NCI-H128 (cell line): ENCODE data around the gene TBC1D14.
A peak's percentile ranks its signal among the peaks of the same experiment; 100 is the strongest.

ENCODE experiments used
- DNase-seq: peaks from one replicate; lab custom pipeline; 2025; ENCODE audit not compliant: unreplicated experiment; lab: John Stamatoyannopoulos, UW

Gene TBC1D14

DNA sequence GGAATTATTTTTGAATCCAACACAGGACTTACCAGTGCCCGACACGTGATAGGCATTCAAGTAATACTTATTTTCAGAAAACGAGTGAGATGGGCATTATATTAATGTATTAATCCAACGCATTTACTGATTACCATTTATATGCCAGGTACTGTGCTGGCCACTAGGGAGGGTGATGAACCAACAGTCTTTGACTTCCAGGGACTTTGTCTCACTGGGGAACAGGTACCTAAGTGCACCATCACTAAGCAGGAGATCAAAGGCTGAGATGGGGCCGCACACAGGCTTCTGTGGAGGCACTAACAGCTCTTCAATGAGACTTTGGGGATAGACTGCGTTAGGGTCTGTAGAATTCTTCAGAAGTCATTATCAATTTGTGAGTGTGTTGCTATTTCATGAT lies 127.8 kb downstream of the TBC1D14 start:
- DNase-seq: no peak

- no peak for DNase-seq
Measured at GRCh38 chr4:7040765-7041164, 131.1 kb downstream of the TBC1D14 start.

DNA sequence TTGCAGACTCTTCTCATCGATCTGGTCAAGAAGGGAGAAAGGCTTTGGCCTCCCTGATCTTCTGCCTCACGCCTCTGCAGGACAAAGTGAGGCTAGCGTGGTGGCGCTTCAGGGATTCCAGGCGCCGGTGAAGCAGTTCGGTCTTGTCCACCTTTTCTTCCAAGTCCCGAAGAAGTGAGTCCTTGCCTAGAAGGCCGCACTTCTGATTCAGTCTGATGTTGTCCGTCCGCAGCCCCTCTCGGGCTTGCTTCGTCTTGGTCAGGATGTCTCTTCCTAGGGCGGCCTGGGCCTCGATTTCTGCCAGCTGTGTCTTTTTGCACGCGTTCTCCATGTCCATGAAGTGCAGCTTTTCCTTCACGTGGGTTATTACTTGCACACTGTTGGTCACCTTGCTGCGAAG lies 131.6 kb downstream of the TBC1D14 start:
- DNase-seq: no peak

GRCh38 chr4:7041801-7042502 lies 132.3 kb downstream of the TBC1D14 start:
- DNase-seq: no peak

- peak; percentile 81 for DNase-seq
Measured at GRCh38 chr4:7042503-7043283, 133.1 kb downstream of the TBC1D14 start.

DNA sequence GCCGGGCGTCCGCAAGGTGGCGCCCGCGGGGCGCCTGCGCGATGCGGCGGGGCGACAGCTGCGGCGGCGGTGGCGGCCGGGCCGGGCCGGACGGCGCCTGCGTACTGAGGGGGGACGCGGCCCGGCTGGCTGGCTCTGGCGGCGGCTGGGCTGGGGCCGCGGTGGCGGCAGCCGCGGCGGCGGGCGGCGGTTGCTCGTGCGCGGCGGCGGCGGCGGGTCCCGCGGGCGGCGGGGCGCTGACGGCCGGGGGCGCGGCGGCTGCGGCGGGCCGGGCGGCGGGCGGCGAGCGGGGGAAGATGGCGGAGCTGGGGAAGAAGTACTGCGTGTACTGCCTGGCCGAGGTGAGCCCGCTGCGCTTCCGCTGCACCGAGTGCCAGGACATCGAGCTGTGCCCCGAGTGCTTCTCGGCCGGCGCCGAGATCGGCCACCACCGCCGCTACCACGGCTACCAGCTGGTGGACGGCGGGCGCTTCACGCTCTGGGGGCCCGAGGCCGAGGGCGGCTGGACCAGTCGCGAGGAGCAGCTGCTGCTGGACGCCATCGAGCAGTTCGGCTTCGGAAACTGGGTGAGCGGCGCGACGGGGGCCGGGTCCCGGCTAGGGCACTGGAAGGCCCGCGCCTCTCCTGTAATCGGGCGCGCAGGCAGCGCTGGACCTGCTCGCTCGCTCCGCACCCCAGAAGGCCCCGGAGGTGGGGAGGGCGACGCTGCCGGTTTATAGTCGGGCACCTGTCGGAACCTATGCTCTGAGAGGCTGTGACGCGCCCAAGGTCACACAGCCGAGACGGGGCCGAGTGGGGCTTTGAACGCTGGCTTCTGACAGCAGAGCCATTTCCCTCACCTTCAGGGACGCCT lies 133.9 kb downstream of the TBC1D14 start, which contains the start of gene TADA2B:
TADA2B (plus strand) TSS at position 89 of the 853 bp plus-strand sequence; CDS start at position 297, 208 bp downstream.
- DNase-seq: no peak

DNA sequence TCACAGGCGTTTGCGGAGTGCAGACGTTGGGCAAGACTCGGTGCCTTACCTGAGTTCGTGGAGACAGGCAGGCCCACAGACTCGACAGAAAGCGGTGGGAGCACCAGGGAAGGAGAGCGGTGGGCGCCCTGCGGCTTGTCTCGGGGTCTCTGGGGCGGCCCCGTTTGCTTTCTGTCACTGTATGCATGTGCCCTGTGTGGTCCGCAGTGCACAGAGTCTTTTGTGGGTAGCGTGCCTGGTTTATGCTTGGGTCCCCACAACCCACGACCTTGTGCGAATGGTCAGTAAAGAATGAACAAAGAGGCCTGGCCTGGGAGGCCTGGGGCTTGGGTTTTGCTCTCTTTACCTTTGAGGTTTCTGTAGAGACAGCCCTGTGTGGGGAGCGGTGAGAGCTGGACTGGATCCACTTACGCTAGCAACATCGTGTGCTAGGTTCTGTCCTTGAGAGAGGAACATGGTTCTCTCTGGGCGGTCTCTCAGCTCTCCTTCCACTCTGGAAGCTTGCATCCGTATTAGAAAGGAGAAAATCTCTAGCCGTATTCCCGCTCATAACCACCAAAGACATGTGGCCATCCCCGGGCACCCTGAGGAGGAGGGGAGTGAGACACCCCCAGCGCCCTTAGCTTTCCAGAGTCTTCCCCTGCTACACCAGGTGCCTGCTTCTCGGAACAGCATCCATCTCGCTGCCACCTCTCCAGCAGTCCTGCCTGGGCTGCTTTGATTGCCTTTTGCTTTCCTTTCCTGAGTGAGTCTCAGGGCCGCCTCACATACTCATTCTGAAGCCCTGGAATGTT lies 134.7 kb downstream of the TBC1D14 start:
- DNase-seq: no peak

DNA sequence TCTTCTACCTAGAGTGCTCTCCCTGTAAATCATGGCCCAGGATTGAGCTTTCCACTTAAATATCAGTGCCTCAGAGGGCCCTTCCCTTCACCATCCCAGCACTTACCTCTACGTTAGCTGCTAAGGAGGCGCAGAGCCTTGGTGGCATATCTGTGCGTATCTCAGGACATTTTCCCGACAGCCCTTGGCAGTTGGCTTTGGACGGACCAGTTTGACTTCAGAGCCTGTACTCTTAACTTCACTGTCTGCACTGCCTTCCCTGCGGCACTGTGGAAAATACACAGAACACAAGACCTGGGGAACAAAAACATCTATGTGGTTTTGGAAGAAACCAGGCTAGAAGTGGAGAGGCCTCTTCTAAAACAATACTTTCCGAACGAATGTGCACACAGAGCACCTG lies 135.9 kb downstream of the TBC1D14 start:
- no peak for DNase-seq

DNA sequence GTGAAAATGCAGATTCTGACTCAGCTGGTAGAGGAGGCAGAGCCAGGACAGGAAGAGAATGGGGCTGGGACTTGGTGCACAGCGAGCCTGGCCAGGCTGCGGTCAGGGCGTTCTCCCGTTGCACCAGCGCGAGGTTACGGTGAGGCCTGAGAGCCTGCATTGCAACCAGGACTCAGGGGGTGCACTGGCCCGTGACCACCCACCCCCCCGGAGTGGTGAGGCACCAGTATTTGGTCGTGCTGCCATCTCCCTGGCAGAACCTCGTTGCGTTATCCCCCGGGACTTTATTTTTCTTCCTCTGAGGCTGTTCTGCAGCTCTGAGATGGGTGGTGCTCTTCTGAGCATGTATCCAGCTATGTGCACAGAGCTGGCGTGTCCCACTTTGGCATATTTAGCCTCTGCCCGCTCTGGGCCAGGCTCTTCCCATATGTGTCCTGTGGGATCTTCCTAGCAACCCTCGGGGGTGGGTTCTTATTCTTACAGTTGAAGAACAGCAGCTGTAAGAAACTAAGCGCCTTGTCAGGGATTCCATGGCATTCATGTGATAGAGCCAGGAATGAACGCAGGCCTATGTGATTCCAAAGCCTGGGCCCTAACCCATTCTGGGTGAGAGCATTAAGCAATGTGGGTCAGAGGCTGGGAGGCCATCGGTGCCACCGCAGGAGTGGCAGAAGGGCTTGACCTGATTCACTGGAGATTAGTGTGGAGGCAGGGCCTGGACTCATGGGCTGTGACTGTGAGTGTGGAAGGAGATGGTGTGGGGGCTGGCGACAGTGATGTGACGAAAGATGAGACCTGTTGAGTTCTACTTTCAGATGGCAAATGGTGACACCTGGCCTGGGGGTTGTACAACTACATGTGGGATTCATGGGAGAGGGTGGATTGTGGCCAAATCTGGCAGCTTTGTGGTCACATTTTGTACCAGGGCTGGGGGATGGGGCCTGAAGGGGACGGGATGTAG lies 136.6 kb downstream of the TBC1D14 start:
- DNase-seq: no peak

GRCh38 chr4:7046971-7047370 lies 137.3 kb downstream of the TBC1D14 start:
- DNase-seq: no peak

DNA sequence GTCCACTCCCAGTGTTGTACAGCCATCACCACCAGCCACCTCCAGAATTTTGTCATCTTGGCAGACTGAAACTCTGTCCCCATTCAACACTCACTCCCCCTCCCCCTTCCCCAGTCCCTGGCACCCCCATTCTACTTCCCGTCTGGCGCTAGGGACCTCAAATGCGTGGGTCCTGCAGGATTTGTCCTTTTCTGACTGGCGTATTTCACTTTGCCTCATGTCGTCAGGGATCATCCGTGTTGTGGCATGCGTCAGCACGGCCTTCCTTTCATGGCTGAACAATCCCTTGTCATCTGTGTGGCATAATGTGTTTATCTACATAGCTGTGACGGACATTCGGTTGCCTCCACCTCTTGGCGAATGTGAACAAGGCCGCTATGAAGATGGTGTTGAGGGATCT lies 139.0 kb downstream of the TBC1D14 start:
- no peak for DNase-seq

GRCh38 chr4:7049295-7049694 lies 139.7 kb downstream of the TBC1D14 start:
- DNase-seq: no peak

DNA sequence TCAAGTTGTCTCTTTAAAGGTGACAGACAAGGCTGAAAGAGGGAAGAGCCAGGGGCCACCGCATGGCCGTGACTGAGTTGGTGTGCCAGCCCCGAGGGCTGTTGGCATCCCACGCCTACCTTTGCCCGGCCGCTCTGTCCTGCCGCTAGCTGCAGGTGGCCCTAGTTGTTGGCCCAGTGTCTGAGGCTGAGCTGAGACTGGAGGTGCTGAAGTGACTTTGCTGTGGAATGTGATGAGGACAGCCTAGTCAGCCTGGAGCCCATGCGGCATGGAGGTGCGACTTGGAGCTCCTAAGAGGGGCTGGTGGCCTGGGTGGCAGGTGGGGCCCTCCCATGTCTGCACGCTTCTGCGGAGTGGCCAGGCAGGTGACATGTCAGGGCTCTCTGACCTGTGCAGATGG lies 140.1 kb downstream of the TBC1D14 start:
- no peak for DNase-seq

DNA sequence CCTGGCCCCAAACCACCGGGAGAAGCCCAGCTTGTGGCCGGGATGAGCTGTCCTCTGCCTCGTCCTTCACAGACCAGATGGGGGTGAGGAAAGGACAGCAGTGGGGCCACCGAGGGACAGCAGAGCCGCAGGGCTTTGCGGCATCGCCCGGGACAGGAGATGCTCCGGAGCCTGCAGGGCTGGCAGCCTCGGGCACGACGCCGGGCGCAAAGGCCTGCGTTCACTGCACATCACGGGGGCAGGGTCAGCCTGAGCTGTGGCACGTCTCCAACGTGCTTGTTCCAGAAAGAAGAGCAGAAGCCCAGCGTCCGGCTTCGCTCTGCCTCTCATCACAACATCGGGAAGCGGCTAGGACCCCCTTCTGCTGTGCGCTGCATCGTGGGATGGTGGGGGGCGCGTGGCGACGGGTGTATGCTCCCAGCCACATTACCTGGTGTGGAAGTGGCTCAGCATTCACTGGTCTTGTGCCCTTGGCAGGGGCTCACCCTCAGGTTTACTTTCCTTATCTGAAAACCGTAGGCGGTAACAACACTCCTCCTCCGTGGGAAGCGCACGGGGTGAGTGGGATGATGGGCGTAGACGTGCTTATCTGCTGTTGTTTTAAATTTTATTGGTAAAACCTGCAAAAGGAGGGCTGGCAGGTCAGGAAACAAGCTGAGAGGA lies 141.0 kb downstream of the TBC1D14 start:
- no peak for DNase-seq

GRCh38 chr4:7051144-7051495 lies 141.5 kb downstream of the TBC1D14 start:
- DNase-seq: no peak

GRCh38 chr4:7051905-7052304 lies 142.3 kb downstream of the TBC1D14 start:
- no peak for DNase-seq

GRCh38 chr4:7052313-7052712 lies 142.7 kb downstream of the TBC1D14 start:
- no peak for DNase-seq

GRCh38 chr4:7052923-7053715 lies 143.5 kb downstream of the TBC1D14 start:
- no peak for DNase-seq
